Measurements from ENCODE around the gene COPS6. TPM values are rescaled to one million over a fixed set of nuclear protein-coding genes. Genes with fewer than 3 reads are reported as not detected.
"Not testable (repeated sequence)": the region's sequence is repeated elsewhere in the genome, so short reads cannot be mapped to it uniquely, and the experiment has no call there.

The COPS6 gene
- total RNA-seq, 1 donor = 43.9 TPM

- no peak for DNase-seq (ENCODE audit: low read depth in 2 of 3, low spot score in 2 of 3)
These were observed 37.6 kb downstream of the COPS6 start for GRCh38 chr7:100126239-100126930.

DNA sequence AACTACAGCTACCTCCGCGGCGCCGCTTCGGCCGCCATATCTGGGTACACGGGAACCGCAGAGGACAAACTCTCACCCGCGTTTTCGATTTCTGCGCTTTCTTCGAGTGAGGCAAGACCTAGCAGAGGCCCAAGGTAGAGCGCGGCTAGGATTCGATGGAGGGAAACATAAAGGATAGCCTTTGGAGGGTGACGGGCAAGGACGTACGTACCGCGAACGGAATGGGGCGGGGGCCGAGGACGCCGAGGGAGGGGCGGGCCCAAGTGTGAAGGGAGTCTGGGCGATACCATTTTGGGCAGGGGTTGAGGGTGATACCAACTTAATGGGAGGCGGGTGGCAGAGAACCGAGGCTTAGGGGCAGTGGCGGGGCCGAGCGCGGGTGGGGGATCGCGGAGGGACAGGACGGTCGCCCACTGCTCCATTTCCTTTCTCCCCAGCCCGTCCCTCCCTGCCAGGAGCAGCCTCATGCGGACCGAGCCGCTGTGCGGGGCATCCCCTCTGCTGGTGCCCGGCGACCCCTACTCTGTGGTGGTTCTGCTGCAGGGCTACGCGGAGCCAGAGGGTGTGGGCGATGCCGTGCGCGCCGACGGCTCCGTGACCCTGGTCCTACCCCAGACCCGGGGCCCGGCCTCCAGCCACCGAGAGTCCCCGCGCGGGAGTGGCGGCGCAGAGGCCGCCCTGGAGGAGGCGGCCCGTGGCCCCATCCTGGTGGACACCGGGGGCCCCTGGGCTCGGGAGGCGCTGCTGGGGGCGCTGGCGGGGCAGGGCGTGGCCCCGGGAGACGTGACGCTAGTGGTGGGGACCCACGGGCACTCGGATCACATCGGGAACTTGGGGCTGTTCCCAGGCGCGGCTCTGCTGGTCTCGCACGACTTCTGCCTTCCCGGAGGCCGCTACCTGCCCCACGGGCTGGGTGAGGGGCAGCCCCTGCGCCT lies 38.4 kb downstream of the COPS6 start, which contains the start of gene MBLAC1:
MBLAC1 (plus strand) TSS at position 37 of the 935 bp plus-strand sequence; CDS start at position 466, 429 bp downstream.
- DNase-seq (ENCODE audit: low read depth in 2 of 3, low spot score in 2 of 3) = peak; percentile 90 to 95 (median 93)

DNA sequence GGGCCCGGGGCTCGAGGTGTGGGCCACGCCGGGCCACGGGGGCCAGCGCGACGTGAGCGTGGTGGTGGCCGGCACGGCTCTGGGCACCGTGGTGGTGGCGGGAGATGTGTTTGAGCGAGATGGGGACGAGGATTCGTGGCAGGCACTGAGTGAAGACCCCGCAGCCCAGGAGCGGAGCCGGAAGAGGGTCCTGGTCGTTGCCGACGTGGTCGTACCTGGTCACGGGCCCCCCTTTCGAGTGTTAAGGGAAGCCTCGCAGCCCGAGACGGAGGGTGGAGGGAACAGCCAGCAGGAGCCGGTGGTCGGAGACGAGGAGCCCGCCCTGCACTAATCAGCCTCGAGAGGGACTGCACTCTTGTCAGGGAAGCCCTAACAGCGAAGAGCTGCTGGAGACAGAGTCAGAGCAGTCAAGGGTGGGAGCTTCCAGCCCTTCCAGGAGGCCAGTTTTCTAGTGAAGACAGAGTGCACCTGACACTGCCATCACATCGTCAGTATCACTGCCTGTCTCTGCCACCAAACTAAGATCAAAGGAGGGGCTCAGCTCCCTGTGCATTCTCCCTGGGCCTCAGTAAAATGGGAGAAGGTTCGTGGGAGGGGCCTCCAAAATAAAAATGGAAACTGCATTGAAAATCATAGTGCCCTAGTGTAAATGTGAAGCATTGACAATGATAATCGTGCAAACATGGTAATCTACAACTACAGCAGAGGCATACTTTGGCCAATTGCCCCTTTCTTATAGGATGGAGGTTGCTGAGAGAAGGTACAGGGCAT lies 39.3 kb downstream of the COPS6 start:
- peak in 1 of 3 donors; percentile 47 for DNase-seq (ENCODE audit: low read depth in 2 of 3, low spot score in 2 of 3)

DNA sequence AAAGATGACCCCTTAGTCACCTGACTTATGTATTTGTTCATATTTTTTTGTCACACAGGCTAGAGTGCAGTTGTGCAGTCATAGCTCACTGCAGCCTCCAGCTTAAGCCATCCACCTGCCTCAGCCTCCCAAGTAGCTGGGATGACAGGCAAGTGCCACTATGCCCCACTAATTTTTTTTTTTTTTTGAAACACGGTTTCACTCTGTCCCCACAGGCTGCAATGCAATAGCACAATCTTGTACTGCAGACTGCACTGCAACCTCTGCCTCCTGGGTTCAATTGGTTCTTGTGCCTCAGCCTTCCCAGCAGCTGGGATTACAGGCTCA lies 39.8 kb downstream of the COPS6 start:
- no peak for DNase-seq (ENCODE audit: low read depth in 2 of 3, low spot score in 2 of 3)

- DNase-seq (ENCODE audit: low read depth in 2 of 3, low spot score in 2 of 3) = not testable (repeated sequence)
These were observed 41.4 kb downstream of the COPS6 start for GRCh38 chr7:100130220-100130607.

- DNase-seq (ENCODE audit: low read depth in 2 of 3, low spot score in 2 of 3) = peak; percentile 60 to 78 (median 66)
These were observed 42.1 kb downstream of the COPS6 start for GRCh38 chr7:100130608-100131453.

GRCh38 chr7:100132126-100132525 lies 43.4 kb downstream of the COPS6 start:
- no peak for DNase-seq (ENCODE audit: low read depth in 2 of 3, low spot score in 2 of 3)

DNA sequence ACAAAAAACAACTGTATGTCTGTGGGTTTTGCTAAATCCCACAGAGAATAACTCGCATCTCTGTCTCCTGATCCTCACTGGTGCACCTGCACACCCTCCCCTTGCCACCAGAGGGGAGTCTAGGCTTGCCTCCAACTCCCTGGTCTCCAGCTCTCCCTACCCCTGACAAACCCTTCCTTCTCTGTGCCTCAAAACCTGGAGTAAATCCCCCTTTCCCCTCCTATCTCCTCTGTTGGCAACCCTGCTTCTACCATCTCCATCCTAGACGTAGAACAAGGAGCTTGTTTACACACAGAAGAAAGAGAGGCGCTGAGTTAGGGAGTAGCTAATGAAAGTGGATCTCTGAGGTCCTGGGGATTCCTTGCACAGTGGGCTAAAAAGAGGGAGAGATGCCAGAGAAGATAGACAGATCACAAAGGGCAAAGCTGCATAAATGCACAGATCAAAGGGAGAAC lies 44.0 kb downstream of the COPS6 start:
- peak in 2 of 3 donors; percentile 64 to 71 for DNase-seq (ENCODE audit: low read depth in 2 of 3, low spot score in 2 of 3)

DNA sequence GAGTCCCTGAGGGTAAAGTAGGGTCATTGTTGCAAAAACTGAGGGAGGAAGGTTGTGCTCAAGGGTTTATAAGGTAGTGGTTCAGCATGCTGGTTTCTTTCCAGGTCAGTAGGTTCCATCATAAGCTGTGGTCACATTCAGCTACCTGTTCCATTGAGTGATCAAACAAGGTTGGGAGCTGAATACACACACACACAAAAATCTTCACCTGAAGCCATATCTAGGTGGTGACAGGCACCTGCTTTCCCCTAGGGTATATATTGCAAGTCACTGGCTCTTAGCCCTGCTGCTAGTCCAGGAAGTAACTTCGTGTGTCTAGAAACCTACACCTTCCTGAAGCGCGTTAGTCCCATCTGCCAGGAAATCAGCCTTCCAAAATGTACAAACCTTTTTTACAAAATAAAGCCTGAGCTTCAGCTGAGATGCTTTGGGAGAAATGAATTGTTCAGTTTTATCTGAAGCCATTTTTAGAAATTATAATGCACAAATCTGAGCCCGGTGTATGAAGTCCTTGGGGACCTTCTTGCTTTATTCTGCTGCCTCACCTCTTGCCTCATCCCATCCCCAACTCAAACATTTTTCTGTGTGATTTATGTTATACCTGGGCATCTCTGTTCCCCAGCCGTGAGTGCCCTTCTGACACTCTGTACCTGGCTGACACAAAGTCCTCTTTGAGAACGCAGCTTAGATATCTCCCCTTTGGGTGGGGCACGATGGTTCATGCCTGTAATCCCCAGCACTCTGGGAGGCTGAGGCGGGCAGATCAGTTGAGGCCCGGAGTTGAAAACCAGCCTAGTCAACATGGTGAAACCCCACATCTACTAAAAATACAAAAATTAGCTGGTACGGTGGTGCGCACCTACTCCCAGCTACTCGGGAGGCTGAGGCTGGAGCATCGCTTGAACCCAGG lies 49.3 kb downstream of the COPS6 start:
- no peak for DNase-seq (ENCODE audit: low read depth in 2 of 3, low spot score in 2 of 3)

- no peak for DNase-seq (ENCODE audit: low read depth in 2 of 3, low spot score in 2 of 3)
These were observed 52.8 kb downstream of the COPS6 start for GRCh38 chr7:100141555-100141949.

Small RNA genes within 50 kb of the gene (small RNA-seq; reads per million reads assigned to genes)
- gene MIR106B (7,551 reads per million, percentile 100 among the genes with 10 or more reads in this experiment), gene MIR25 (3,570 reads per million, percentile 99 among the genes with 10 or more reads in this experiment), gene MIR93 (16,603 reads per million, percentile 100 among the genes with 10 or more reads in this experiment)

Other genes starting within 250 kb of the COPS6 start
- 0.27 TPM for gene OR2AE1, start 211.9 kb upstream of the COPS6 start, total RNA-seq
- 24.8 TPM for gene TRIM4, start 169.4 kb upstream of the COPS6 start, total RNA-seq
- 0.54 TPM for gene GJC3, start 159.3 kb upstream of the COPS6 start, total RNA-seq
- not detected for gene AZGP1, start 112.9 kb upstream of the COPS6 start, total RNA-seq
- gene ZKSCAN1, start 73.4 kb upstream of the COPS6 start, total RNA-seq = 35.3 TPM
- gene ZSCAN21, start 39.2 kb upstream of the COPS6 start, total RNA-seq = 11.0 TPM
- 25.9 TPM for gene ZNF3, start 7.2 kb upstream of the COPS6 start, total RNA-seq
- 217 TPM for gene MCM7, start 12.4 kb downstream of the COPS6 start, total RNA-seq
- gene AP4M1, start 12.7 kb downstream of the COPS6 start, total RNA-seq = 24.8 TPM
- 22.4 TPM for gene TAF6, start 30.4 kb downstream of the COPS6 start, total RNA-seq
- gene CNPY4, start 30.7 kb downstream of the COPS6 start, total RNA-seq = 11.6 TPM
- 3.5 TPM for gene MBLAC1, start 38.0 kb downstream of the COPS6 start, total RNA-seq
- gene LAMTOR4, start 59.9 kb downstream of the COPS6 start, total RNA-seq = 162 TPM
- gene TRAPPC14, start 69.8 kb downstream of the COPS6 start, total RNA-seq = 17.5 TPM
- 0.54 TPM for gene GAL3ST4, start 79.6 kb downstream of the COPS6 start, total RNA-seq
- gene GPC2, start 88.4 kb downstream of the COPS6 start, total RNA-seq = 6.2 TPM
- gene STAG3, start 88.9 kb downstream of the COPS6 start, total RNA-seq = 0.81 TPM
- 0.54 TPM for gene PVRIG, start 131.0 kb downstream of the COPS6 start, total RNA-seq
- not detected for gene SPDYE3, start 218.7 kb downstream of the COPS6 start, total RNA-seq

All from hematopoietic multipotent progenitor cell (in vitro differentiated cells).